ENCODE data around the gene LYST.

The LYST gene

DNA sequence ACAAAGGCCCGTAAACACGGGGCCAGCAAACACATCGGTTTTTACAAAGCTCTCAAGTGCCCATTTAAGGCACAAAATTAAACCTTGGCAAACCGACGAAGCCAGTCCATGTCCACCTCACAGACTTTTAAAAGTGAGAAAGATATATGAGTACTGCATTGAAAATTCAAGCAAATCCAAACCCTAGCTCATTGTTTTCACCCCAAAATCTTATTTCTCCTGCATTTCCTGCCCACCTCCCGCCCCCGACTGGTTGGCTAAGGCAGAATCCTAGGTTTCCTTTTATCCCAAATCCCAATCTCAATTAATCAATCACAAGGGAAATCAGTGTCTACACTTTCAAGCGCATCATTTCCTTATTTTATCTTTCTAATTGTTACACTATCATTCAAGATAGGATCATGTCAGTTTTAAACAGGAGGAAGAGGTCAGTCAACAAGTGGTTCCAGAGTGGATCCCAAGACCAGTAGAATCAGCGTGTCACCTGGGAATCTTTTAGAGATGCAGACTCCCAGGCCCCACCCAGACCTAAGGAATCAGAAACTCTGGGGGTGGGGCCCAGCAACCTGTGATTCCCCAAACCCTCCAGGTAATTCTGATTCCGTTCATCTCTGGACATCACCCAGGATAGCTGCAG, 215.4 kb downstream of the LYST start:
- Histone ChIP-seq H3K4me1 (ENCODE audit: insufficient read depth, low read length, poor library complexity, severe bottlenecking) (peaks cover 10% of the 10 kb centered on the region), H3K9ac (ENCODE audit: low read depth, low read length, poor library complexity, severe bottlenecking) (no peak overlapping the region), H3K36me3 (ENCODE audit: insufficient read depth, low read length) (no peaks in the 10 kb centered on the region), H3F3A (ENCODE audit: low read depth) (no peaks in the 10 kb centered on the region), H3K79me2 (ENCODE audit: insufficient read depth, low read length) (no peaks in the 10 kb centered on the region), H2AFZ (ENCODE audit: low read length) (no peak overlapping the region), H3K9me3 (ENCODE audit: insufficient read depth, low read depth, low read length) (no peaks in the 10 kb centered on the region; the same call in 1 of the 2 replicates), H3K9me2 (replicated peaks; ENCODE audit: low read depth, low read length) (no peaks in the 10 kb centered on the region), H3K4me2 (ENCODE audit: low read depth, low read length, poor library complexity, severe bottlenecking) (no peak overlapping the region), H3K4me3 (ENCODE audit: low read length, poor library complexity, severe bottlenecking) (no peak overlapping the region), H4K20me1 (ENCODE audit: insufficient read depth, low read length, poor library complexity, severe bottlenecking) (no peaks in the 10 kb centered on the region), H3K27me3 (ENCODE audit: insufficient read depth, low read length, poor library complexity, severe bottlenecking) (no peaks in the 10 kb centered on the region)
- TF ChIP-seq, protein P1, sequence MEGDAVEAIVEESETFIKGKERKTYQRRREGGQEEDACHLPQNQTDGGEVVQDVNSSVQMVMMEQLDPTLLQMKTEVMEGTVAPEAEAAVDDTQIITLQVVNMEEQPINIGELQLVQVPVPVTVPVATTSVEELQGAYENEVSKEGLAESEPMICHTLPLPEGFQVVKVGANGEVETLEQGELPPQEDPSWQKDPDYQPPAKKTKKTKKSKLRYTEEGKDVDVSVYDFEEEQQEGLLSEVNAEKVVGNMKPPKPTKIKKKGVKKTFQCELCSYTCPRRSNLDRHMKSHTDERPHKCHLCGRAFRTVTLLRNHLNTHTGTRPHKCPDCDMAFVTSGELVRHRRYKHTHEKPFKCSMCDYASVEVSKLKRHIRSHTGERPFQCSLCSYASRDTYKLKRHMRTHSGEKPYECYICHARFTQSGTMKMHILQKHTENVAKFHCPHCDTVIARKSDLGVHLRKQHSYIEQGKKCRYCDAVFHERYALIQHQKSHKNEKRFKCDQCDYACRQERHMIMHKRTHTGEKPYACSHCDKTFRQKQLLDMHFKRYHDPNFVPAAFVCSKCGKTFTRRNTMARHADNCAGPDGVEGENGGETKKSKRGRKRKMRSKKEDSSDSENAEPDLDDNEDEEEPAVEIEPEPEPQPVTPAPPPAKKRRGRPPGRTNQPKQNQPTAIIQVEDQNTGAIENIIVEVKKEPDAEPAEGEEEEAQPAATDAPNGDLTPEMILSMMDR (conservative IDR thresholded peaks at IDR 0.05; ENCODE audit: low read length) = no peak
- TF ChIP-seq EZH2phosphoT487 (IDR thresholded peaks at IDR 0.05; ENCODE audit: borderline replicate concordance) = no peak

DNA sequence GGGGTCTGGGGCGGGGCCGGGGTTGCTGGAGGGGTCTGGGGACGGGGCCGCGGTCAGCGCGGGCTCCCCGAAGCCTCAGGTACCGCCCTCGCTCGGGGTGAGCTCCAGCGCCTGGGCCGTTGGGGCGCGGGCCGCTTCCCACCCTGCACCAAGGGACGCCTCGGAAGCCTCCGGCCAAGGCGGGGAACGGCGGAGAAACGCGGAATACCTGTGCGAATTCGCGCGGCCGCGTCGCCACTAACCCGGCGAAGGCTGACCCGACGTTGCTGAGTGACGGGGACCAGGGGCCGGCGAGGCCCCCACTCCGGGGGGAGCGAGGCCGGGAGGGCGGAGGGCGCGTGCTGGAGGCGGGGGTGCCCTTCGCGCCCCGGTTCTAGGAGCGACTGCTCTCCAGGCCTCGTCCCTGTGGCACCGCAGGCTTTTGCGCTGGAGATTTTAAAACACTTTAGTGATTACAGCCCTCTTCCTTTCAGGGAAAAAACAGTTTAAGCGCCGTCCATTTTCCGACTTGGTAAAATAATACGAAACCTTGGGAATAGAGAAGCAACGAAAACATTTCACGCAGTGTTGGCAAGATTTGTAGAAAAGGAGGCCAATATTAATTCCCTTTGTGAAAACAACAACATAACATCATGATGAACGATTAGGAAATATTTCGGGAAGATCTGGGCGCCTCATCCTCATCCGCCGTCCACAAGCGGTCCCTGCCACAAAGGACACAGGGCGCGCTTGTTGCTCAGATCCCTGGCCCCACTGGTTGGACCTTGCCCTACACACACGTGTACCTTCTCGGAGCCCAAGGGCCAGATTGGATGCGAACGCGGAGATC, 216.2 kb downstream of the LYST start:
- Histone ChIP-seq H3K9ac (ENCODE audit: low read depth, low read length, poor library complexity, severe bottlenecking) (no peak overlapping the region), H3K9me2 (replicated peaks; ENCODE audit: low read depth, low read length) (no peaks in the 10 kb centered on the region), H3F3A (ENCODE audit: low read depth) (no peaks in the 10 kb centered on the region), H4K20me1 (ENCODE audit: insufficient read depth, low read length, poor library complexity, severe bottlenecking) (no peaks in the 10 kb centered on the region), H3K36me3 (ENCODE audit: insufficient read depth, low read length) (no peaks in the 10 kb centered on the region), H3K79me2 (ENCODE audit: insufficient read depth, low read length) (no peaks in the 10 kb centered on the region), H3K27me3 (ENCODE audit: insufficient read depth, low read length, poor library complexity, severe bottlenecking) (no peaks in the 10 kb centered on the region), H3K9me3 (ENCODE audit: insufficient read depth, low read depth, low read length) (no peaks in the 10 kb centered on the region; the same call in 1 of the 2 replicates), H3K4me1 (ENCODE audit: insufficient read depth, low read length, poor library complexity, severe bottlenecking) (peaks cover 17% of the 10 kb centered on the region), H3K4me3 (ENCODE audit: low read length, poor library complexity, severe bottlenecking) (no peak overlapping the region), H3K4me2 (ENCODE audit: low read depth, low read length, poor library complexity, severe bottlenecking) (no peak overlapping the region), H2AFZ (ENCODE audit: low read length) (no peak overlapping the region)
- TF ChIP-seq, protein P1 (conservative IDR thresholded peaks at IDR 0.05; ENCODE audit: low read length) = no peak
- no peak for TF ChIP-seq EZH2phosphoT487 (IDR thresholded peaks at IDR 0.05; ENCODE audit: borderline replicate concordance)

DNA sequence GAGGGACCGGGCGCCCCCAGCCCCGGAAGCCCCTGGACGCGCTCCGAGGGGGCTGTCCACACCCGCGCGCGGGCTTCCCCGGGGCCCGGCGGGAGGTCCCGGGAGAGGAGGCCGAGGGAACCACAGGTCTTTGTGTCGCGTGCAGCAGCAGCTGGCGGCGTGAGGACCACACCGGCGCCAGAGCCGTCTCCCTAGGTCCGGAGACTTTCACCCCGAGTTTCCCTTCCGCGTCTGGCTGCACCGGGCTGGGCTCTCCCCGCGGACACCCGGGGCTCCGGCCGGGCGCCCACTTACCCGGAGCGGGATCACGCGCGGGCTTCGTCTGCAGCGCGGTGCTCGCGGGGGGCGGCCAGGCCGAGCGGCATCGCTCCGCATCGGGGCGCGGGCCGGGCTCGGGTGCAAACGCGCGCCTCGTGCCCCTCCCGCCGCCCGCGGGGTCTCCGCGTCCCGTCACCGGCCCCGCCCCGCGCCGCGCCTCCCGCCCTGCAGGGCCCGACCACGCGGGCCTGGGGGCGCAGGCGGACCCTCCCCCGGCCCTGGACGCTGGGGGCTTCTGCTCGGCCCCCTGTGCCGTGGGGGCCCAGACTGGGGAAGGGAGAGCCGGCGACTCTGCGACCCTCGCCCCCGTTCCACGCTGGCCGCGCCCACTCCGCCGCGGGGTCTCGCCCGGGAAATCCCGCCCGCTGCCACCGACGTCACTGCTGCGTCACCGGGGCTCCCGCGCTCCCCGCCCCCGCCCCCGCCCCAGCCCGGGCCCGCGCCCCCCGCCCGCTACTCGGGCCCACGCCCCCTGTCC, 217.1 kb downstream of the LYST start, which contains the start of gene GNG4:
Gene GNG4, minus strand, starts transcription at position 417 of the 796 bp plus-strand sequence. CDS start 65,946 bp downstream, outside the sequence.
- H3K4me1 ChIP-seq (ENCODE audit: insufficient read depth, low read length, poor library complexity, severe bottlenecking) = peaks cover 24% of the 10 kb centered on the region
- no peaks in the 10 kb centered on the region for H3K36me3 ChIP-seq (ENCODE audit: insufficient read depth, low read length)
- H3K79me2 ChIP-seq (ENCODE audit: insufficient read depth, low read length) = no peaks in the 10 kb centered on the region
- no peaks in the 10 kb centered on the region for H4K20me1 ChIP-seq (ENCODE audit: insufficient read depth, low read length, poor library complexity, severe bottlenecking)
- no peak for TF ChIP-seq EZH2phosphoT487 (IDR thresholded peaks at IDR 0.05; ENCODE audit: borderline replicate concordance)
- TF ChIP-seq, protein P1 (conservative IDR thresholded peaks at IDR 0.05; ENCODE audit: low read length) = no peak
- no peak within 1 kb of the TSS for H3K4me3 ChIP-seq (ENCODE audit: low read length, poor library complexity, severe bottlenecking)
- no peaks in the 10 kb centered on the region for H3K27me3 ChIP-seq (ENCODE audit: insufficient read depth, low read length, poor library complexity, severe bottlenecking)
- H3F3A ChIP-seq (ENCODE audit: low read depth) = no peaks in the 10 kb centered on the region
- H3K9ac ChIP-seq (ENCODE audit: low read depth, low read length, poor library complexity, severe bottlenecking) = no peak within 1 kb of the TSS
- H3K4me2 ChIP-seq (ENCODE audit: low read depth, low read length, poor library complexity, severe bottlenecking) = no peak within 1 kb of the TSS
- no peaks in the 10 kb centered on the region; the same call in 1 of the 2 replicates for H3K9me3 ChIP-seq (ENCODE audit: insufficient read depth, low read depth, low read length)
- no peak within 1 kb of the TSS for H2AFZ ChIP-seq (ENCODE audit: low read length)
- no peaks in the 10 kb centered on the region for H3K9me2 ChIP-seq (replicated peaks; ENCODE audit: low read depth, low read length)
